ENCODE measurements around the gene EPGN. TPM values are rescaled to one million over a fixed set of nuclear protein-coding genes. Genes with fewer than 3 reads are reported as not detected.

The EPGN gene
- total and polyA plus RNA-seq, 2 experiments from 2014 or later = not detected

- Histone ChIP-seq H3K9me3 (ENCODE audit: low read depth) (no peaks in the 10 kb centered on the region), H3K36me3 (no peaks in the 10 kb centered on the region), H3K4me3 (no peak overlapping the region), H3K4me1 (ENCODE audit: low read depth) (no peaks in the 10 kb centered on the region), H3K27me3 (no peaks in the 10 kb centered on the region), H3K27ac (no peak overlapping the region)
- no peak for TF ChIP-seq CTCF (IDR thresholded peaks at IDR 0.05; ENCODE audit: low read depth, low read length)
- DNase-seq (ENCODE audit: low read depth in 1 of 2, low spot score in 1 of 2) = peak in 1 of 2 donors; percentile 76
Observed at GRCh38 chr4:74267998-74268606, 40.2 kb upstream of the EPGN start.

- Histone ChIP-seq H3K9me3 (ENCODE audit: low read depth) (no peaks in the 10 kb centered on the region), H3K27ac (no peak overlapping the region), H3K36me3 (no peaks in the 10 kb centered on the region), H3K4me3 (no peak overlapping the region), H3K27me3 (no peaks in the 10 kb centered on the region), H3K4me1 (ENCODE audit: low read depth) (no peaks in the 10 kb centered on the region)
- DNase-seq (ENCODE audit: low read depth in 1 of 2, low spot score in 1 of 2) = no peak
- TF ChIP-seq CTCF (IDR thresholded peaks at IDR 0.05; ENCODE audit: low read depth, low read length) = no peak
Observed at GRCh38 chr4:74268643-74269042, 39.6 kb upstream of the EPGN start.

DNA sequence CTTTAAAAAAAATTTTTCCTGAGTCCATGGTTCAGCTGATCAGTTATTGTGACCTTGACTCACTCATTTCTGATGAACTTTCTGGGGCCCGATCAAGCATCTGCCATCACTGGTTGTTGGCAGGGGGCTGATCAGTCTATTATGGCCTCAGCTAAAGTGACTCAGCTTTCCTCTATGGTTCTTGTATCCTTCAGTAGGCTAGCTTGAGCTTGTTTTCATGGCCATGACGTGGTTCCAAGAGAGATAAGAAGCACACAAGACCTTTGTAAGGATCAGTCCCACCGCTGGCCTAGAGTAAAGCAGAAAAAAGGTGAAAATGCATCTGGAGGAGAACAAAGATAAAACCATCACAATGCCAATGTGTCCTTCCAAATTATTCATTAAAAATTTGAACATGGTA lies 29.8 kb upstream of the EPGN start:
- no peak for DNase-seq (ENCODE audit: low read depth in 1 of 2, low spot score in 1 of 2)
- Histone ChIP-seq H3K36me3 (no peaks in the 10 kb centered on the region), H3K4me1 (ENCODE audit: low read depth) (no peaks in the 10 kb centered on the region), H3K27ac (no peak overlapping the region), H3K9me3 (ENCODE audit: low read depth) (no peaks in the 10 kb centered on the region), H3K27me3 (no peaks in the 10 kb centered on the region), H3K4me3 (no peak overlapping the region)
- TF ChIP-seq CTCF (IDR thresholded peaks at IDR 0.05; ENCODE audit: low read depth, low read length) = no peak

DNA sequence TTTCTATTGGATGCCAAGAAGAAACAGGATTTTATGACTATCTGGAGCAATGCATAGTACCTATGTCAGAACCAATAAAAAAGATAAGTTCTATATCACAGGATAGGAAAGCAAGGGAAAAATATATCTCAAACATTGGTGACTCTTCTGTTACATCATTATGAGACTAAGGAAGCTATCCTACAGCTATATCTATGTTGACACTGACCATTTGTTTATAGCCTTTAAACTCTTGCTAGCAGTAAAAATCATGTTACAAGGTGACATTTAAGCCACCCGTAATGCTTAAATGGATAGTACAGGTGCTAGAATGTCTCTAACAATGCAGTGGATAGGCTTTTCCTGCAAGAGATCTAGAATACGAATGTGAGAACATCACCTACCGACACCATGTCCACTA lies 28.6 kb upstream of the EPGN start:
- no peaks in the 10 kb centered on the region for H3K4me1 ChIP-seq (ENCODE audit: low read depth)
- no peak overlapping the region for H3K4me3 ChIP-seq
- DNase-seq (ENCODE audit: low read depth in 1 of 2, low spot score in 1 of 2) = no peak
- H3K27me3 ChIP-seq = no peaks in the 10 kb centered on the region
- no peaks in the 10 kb centered on the region for H3K36me3 ChIP-seq
- no peak overlapping the region for H3K27ac ChIP-seq
- H3K9me3 ChIP-seq (ENCODE audit: low read depth) = no peaks in the 10 kb centered on the region
- TF ChIP-seq CTCF (IDR thresholded peaks at IDR 0.05; ENCODE audit: low read depth, low read length) = no peak

GRCh38 chr4:74282926-74283325 lies 25.3 kb upstream of the EPGN start:
- Histone ChIP-seq H3K9me3 (ENCODE audit: low read depth) (no peaks in the 10 kb centered on the region), H3K36me3 (no peaks in the 10 kb centered on the region), H3K27me3 (no peaks in the 10 kb centered on the region), H3K27ac (no peak overlapping the region), H3K4me3 (no peak overlapping the region), H3K4me1 (ENCODE audit: low read depth) (no peaks in the 10 kb centered on the region)
- TF ChIP-seq CTCF (IDR thresholded peaks at IDR 0.05; ENCODE audit: low read depth, low read length) = no peak
- no peak for DNase-seq (ENCODE audit: low read depth in 1 of 2, low spot score in 1 of 2)

Measured in cardiac muscle cell (in vitro differentiated cells and primary cell).